ENCODE data around the gene SLIT1.

DNA sequence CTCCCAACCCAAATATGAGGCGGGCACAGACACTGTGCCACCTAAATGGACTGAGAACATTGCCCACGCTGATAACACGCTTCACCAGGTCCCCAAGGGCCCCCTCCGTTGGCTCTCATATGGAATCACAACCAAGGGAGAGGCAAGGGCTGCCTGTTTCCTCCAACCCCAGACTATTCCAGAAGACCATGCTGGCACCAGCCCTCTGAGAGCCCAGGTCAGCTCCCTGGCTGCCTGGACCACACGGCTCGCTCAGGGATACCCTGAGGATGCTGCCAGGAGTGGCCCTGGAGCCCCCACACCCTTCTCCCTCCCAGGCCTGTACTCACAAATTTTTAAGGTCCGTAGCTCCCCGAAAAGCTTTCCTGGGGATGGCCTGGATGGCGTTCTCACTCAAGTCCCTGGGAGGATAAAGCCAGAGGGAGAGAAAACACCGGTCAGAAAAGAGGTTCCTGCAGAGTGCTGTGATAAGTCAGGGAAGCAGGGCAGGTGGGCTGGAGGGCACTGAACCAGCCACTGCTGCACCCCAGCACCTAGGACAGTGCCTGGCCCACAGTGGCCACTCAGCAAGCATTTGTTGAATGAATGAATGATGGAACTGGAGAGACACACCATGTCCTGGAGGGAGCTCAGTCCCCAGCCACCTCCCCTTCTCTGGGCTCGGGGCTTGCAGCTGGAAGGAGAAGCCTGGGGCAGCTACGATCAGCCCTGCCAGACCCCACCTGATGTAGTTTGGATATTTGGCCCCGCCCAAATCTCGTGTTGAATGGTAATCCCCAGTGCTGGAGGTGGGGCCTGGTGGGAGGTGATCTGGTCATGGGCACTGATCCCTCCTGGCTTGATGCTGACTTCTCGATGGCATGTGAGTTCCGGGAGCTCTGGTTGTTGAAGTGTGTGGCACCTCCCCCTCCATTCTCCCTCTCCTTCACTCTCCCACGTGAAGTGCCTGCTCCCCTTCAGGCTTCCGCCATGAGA lies 119.8 kb downstream of the SLIT1 start:
- TF ChIP-seq POLR2A (IDR thresholded peaks at IDR 0.05; ENCODE audit: low read depth, low read length) (no peak), POLR2AphosphoS5 (IDR thresholded peaks at IDR 0.05; ENCODE audit: low read depth, low read length) (no peak), TAF1 (IDR thresholded peaks at IDR 0.05; ENCODE audit: borderline replicate concordance, low read depth, low read length) (no peak)

All from GM12892 (cell line).